Measurements from ENCODE around the gene WDR82.

DNA sequence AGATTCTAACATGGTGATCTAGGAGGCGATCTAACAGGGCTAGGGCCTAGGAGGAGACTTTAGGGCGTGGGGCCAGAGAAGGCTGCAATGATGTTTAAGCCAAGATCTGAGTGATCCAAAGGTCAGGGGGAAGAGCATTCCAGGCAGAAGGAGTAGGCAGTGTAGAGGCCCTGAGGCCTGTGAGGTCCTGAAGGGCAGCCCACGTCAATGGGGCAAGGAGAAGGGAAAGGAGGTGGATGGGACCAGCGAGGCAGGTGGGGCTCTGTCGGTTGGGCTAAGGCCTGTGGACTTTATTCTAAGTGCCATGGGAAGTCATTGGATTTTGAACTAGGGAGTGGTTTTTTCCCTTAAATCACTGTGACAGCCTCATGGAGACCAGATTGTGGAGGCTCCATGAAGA is 27.5 kb upstream of the WDR82 start:
- TF ChIP-seq GATA3 (IDR thresholded peaks at IDR 0.05; ENCODE audit: low read depth, low read length) (no peak), GATA2 (IDR thresholded peaks at IDR 0.05; ENCODE audit: low read depth, low read length) (no peak)

All from SH-SY5Y (cell line).